Stimulated activated CD8-positive, alpha-beta memory T cell treated with anti-CD3 and anti-CD28 coated beads, Interleukin-4, amount 100 ng/mL, for 1 hour (primary cell): ENCODE results near the gene ERVFRD-1.

ENCODE experiments used
- DNase-seq, 2 donors: peaks; one replicate each; pipeline ENCODE4 v3.0.0-alpha.2; 2020; ENCODE audit warnings: low read depth in 2 of 2, low spot score in 1 of 2

Gene ERVFRD-1

GRCh38 chr6:11055127-11055627, 56.3 kb downstream of the ERVFRD-1 start:
- DNase-seq, result no peak

DNA sequence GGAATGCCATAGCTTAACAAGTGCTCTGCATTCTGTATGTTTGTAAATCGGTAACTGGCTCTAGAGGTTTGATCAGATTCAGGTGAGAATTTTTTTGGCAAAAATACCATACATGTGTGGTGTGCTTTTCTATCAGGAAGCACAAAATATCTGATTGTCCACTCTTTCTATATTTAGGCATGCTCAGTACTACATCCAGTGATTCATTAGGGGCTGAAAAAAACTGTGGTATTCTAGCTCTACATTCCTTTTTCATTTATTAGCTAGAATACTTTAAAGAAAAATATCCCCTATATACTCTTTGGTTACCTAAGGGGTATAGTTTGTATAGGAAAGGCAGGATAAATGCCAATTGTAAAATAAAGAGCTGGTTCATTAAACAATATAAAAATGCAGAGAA, 56.8 kb downstream of the ERVFRD-1 start:
- DNase-seq, result no peak

GRCh38 chr6:11053307-11053706, 58.2 kb downstream of the ERVFRD-1 start:
- DNase-seq, result no peak
